GM18858 (cell line): ENCODE results near the gene DNMT3A.

Experiments used
- ATAC-seq: cut with Tn5 transposase; IDR thresholded peaks from one replicate; pipeline ENCODE4 v1.9.1; 2021; ENCODE audit not compliant: unreplicated experiment

Gene DNMT3A

GRCh38 chr2:25347846-25348245 is 6.1 kb upstream of the DNMT3A start:
- no peak for ATAC-seq

- no peak for ATAC-seq
These were observed 5.6 kb upstream of the DNMT3A start for GRCh38 chr2:25347205-25347815.

GRCh38 chr2:25343187-25343825 is 1.6 kb upstream of the DNMT3A start:
- ATAC-seq: no peak

GRCh38 chr2:25342372-25343186 is 854 bp upstream of the DNMT3A start:
- ATAC-seq: peak; percentile 66

GRCh38 chr2:25341011-25341727 is 556 bp downstream of the DNMT3A start:
- ATAC-seq: no peak

- no peak for ATAC-seq
These were observed 1.4 kb downstream of the DNMT3A start for GRCh38 chr2:25340181-25340921.

- ATAC-seq: no peak
These were observed 1.9 kb downstream of the DNMT3A start for GRCh38 chr2:25339791-25340180.

- no peak for ATAC-seq
These were observed 2.5 kb downstream of the DNMT3A start for GRCh38 chr2:25339211-25339674.

- ATAC-seq: no peak
These were observed 3.3 kb downstream of the DNMT3A start for GRCh38 chr2:25338401-25338800.

GRCh38 chr2:25337891-25338290 is 3.8 kb downstream of the DNMT3A start:
- ATAC-seq: no peak

- no peak for ATAC-seq
These were observed 4.4 kb downstream of the DNMT3A start for GRCh38 chr2:25337276-25337675.

GRCh38 chr2:25336383-25336841 is 5.3 kb downstream of the DNMT3A start:
- no peak for ATAC-seq

- ATAC-seq: no peak
These were observed 5.8 kb downstream of the DNMT3A start for GRCh38 chr2:25335971-25336370.

- no peak for ATAC-seq
These were observed 6.5 kb downstream of the DNMT3A start for GRCh38 chr2:25335204-25335603.

- no peak for ATAC-seq
These were observed 7.2 kb downstream of the DNMT3A start for GRCh38 chr2:25334482-25334881.

GRCh38 chr2:25333981-25334380 is 7.7 kb downstream of the DNMT3A start:
- no peak for ATAC-seq

- no peak for ATAC-seq
These were observed 9.2 kb downstream of the DNMT3A start for GRCh38 chr2:25332571-25332970.

- ATAC-seq: no peak
These were observed 9.9 kb downstream of the DNMT3A start for GRCh38 chr2:25331686-25332365.

GRCh38 chr2:25330937-25331336 is 10.8 kb downstream of the DNMT3A start:
- ATAC-seq: no peak

- ATAC-seq: no peak
These were observed 11.5 kb downstream of the DNMT3A start for GRCh38 chr2:25330273-25330672.
